Astrocyte of the cerebellum (primary cell): ENCODE results near the gene THAP10.

Experiments
- DNase-seq: peaks from one replicate; pipeline ENCODE4 v3.0.0-alpha.2; 2011; ENCODE audit warnings: low read depth
- H3K4me3 ChIP-seq: 2 replicates; pipeline ENCODE4 v1.5.1; 2011; ENCODE audit warnings: mild to moderate bottlenecking, low read depth, low read length, moderate library complexity
- in situ Hi-C: cut with HindIII; loops from 2 replicates; pipeline ENCODE4 v1.10.0; 2017; ENCODE audit warnings: low sequenced_read_pairs
- TF ChIP-seq, protein P1 (sequence below): IDR thresholded peaks from 2 replicates; pipeline ENCODE4 v1.5.1; 2012; ENCODE audit warnings: low read length, low read depth, moderate library complexity, mild to moderate bottlenecking; ENCODE audit errors: missing control alignments

Gene THAP10

GRCh38 chr15:70854666-70854976 is 37.6 kb downstream of the THAP10 start:
- in situ Hi-C loops, result no loop called here
- TF ChIP-seq, protein P1, sequence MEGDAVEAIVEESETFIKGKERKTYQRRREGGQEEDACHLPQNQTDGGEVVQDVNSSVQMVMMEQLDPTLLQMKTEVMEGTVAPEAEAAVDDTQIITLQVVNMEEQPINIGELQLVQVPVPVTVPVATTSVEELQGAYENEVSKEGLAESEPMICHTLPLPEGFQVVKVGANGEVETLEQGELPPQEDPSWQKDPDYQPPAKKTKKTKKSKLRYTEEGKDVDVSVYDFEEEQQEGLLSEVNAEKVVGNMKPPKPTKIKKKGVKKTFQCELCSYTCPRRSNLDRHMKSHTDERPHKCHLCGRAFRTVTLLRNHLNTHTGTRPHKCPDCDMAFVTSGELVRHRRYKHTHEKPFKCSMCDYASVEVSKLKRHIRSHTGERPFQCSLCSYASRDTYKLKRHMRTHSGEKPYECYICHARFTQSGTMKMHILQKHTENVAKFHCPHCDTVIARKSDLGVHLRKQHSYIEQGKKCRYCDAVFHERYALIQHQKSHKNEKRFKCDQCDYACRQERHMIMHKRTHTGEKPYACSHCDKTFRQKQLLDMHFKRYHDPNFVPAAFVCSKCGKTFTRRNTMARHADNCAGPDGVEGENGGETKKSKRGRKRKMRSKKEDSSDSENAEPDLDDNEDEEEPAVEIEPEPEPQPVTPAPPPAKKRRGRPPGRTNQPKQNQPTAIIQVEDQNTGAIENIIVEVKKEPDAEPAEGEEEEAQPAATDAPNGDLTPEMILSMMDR, result no peak
- H3K4me3 ChIP-seq, result peak overlapping the region; percentile 66
- DNase-seq, result peak; percentile 28

DNA sequence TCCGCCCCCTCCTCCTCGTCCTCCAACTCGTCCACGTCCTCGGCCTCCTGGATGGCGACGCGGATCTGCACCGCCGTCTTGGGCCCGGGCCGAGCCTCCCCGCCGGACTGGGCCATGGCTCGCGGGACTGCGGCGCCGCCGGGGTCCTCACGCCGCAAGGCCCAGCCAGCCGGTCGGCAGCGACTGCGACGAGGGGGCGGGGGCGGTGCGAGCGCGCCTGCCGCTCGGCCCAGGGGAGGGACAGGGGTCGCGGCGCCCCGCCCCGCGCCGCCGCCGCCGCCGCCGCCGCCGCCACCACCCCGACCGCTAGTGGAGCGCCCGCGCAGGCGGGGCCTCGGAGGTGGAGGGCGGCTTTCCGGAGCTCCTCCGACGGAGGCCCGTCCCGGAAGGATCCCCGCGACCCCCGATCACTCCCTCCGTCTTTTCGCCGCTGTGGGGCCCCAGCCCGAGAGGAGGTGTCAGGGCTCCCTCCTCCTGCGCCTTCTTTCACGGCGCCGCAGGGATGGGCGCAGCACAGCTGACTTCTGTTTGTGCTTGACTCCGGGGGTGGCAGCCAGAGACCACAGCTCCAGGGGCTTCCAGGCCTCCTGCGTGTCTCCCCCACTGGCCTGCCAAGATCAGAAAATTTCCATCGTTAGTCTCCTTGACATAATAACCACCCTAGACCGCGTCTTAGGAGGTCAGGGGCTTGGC is 38.1 kb downstream of the THAP10 start, which contains the start of gene LARP6:
TSS of gene LARP6 (minus strand) at position 185 of the 693 bp plus-strand sequence. CDS start at position 116, 69 bp downstream.
- DNase-seq, result no peak
- in situ Hi-C loops, result no loop called here

DNA sequence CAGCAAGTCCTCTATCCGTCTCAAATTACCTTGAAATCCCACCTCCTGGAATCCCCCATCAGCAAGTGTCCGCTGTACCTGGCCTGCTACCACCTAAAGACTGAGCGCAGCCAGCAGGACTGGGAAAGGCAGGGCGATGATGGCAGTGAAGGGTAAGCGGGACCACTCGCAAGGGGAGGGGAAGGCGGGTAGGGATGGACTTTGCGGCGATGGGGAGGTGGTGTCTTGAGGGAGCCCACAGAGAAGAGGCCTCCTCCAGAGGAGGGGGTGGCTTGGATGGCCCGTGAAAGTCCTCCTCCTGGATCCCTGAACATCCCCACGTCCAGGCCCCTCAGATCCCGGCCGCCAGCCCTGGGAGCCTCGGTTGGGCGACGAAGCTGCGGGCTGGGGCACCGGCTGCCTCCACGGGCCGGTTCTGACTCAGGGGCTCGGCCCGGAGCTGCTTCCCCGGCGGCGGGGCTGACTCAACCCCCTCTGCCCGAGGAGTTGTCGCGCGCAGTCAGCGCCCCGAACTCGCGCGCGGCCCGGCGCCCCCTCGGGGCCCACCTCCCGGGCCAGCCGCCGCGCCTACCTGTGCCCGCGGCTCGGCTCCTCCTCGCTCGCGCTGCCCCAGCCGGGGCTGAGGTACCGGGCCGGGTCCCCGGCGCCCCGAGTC is 38.8 kb downstream of the THAP10 start:
- TF ChIP-seq, protein P1, result no peak
- in situ Hi-C loops, result no loop called here
- peak; percentile 38 for DNase-seq
- peak overlapping the region; percentile 66 for H3K4me3 ChIP-seq

More for the DNA sequence above, 38.1 kb downstream of the THAP10 start, which contains the start of gene LARP6:
- H3K4me3 ChIP-seq, result peak within 1 kb of the TSS; percentile 66
- TF ChIP-seq, protein P1, result no peak

DNA sequence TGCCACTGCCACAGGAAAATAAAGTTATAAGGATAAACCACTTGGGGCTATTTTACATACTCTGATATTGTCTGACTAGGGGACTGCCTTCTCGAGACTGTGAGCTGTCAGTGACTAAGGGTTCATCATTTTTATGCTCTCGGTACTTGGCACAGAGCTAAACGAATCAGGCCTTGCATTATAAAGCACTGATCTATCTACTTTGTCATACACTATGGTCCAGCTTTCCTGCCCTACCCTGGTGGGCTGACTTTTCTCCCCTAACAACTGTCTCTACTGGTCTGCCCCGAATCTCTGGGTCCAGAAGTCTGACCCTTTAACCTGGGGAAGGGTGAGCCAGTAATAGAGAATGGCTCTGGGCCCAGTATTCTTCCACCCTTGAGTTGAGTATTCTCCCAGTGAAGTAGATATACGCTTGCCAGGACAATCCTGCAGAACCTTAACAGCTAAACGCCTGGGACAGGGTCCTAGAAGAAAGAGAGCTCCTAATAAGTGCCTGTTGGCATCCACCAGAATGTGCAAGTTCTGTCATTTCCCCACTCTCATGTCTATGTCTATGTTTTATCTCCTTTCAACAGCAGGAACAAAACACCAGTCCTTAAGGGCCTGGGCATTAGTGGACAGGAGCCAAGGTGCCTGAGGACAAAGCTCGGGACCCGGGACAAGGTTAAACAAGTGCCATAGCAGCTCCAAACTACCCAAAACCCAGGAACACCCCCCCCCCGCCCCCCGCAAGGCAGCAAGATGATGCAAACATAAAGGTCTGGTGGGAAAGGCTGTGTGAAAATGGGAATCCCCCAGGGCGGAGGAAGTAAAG is 39.5 kb downstream of the THAP10 start:
- DNase-seq, result no peak
- H3K4me3 ChIP-seq, result peak overlapping the region; percentile 66
- TF ChIP-seq, protein P1, result no peak
- in situ Hi-C loops, result no loop called here

DNA sequence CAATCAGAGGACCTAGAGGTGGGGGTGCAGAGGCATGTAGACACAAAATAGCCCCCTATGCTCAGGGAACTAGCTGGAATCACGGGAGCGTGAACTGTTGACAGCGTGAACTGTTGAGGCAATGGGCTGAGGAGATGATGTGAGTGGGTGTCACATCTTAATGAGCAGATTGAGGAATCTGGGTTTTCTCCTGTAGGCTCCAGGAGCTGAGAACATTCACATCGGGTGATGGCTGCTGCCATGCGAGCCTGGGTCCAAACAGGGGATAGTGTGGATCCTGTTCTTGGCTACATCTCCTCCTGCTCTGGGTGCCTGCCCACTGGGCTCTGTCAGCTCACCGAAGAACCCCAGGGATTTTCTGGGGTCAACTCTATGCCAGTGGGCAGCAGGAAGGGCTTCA is 40.3 kb downstream of the THAP10 start:
- TF ChIP-seq, protein P1, result no peak
- no peak for DNase-seq
- in situ Hi-C loops, result no loop called here
- no peak overlapping the region for H3K4me3 ChIP-seq

GRCh38 chr15:70845602-70846360 is 46.5 kb downstream of the THAP10 start:
- in situ Hi-C loops, result no loop called here
- TF ChIP-seq, protein P1, result no peak
- no peak overlapping the region for H3K4me3 ChIP-seq
- DNase-seq, result no peak
